Measurements from ENCODE around the gene ELOVL1. TPM values are rescaled to one million over a fixed set of nuclear protein-coding genes. Genes with fewer than 3 reads are reported as not detected.

ELOVL1 gene
- 38.0 and 56.0 TPM in 2 replicates for total RNA-seq (ENCODE audit: low replicate concordance)

DNA sequence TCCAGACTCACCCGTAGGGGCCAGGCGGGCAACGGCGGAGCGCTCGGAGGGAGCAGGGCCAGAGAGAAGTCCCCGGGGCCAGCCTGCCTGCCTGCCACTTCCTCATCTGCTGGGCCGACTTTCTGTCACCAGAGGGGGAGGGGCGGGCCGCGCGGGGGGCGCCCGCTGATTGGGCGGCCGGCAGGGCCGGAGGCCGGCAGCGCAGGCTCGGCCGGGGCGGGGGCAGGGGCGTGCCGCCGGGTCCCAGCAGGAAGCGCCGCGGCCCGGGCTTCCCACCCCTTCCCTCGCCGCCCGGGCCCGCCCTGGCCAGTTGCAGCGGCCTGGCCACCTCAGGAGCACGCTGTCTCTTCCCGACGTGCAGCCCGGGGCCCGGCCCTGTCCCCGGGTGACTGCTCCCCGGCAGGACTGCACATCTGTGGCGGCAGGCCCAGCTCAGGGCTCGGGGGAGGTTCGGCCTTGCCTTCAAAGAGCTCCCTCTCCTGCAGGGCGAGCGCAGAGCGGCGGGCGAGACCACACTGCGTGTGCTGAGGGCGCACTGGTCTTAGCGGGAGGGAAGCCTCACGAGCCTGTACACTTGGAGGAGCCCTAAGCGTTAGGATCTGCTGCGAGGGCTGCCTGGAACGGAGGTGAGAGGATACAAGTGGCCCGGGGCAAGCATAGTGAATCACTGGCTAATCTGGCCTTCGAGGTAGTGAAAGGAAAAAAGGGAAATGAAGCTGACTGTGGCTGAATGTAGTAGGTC lies at the start of gene ELOVL1:
ELOVL1 (minus strand) TSS at position 108 of the 742 bp plus-strand sequence. CDS start 2,402 bp downstream, outside the sequence.

GRCh38 chr1:43389326-43390313 lies 21.8 kb upstream of the ELOVL1 start, which contains the start of the genes MED8 and SZT2:
Gene MED8, minus strand, starts transcription at chr1:43389800. Its CDS starts 36 bp downstream, at chr1:43389764.
Gene SZT2, plus strand, starts transcription at chr1:43389899. Its CDS starts 70 bp downstream, at chr1:43389969.

DNA sequence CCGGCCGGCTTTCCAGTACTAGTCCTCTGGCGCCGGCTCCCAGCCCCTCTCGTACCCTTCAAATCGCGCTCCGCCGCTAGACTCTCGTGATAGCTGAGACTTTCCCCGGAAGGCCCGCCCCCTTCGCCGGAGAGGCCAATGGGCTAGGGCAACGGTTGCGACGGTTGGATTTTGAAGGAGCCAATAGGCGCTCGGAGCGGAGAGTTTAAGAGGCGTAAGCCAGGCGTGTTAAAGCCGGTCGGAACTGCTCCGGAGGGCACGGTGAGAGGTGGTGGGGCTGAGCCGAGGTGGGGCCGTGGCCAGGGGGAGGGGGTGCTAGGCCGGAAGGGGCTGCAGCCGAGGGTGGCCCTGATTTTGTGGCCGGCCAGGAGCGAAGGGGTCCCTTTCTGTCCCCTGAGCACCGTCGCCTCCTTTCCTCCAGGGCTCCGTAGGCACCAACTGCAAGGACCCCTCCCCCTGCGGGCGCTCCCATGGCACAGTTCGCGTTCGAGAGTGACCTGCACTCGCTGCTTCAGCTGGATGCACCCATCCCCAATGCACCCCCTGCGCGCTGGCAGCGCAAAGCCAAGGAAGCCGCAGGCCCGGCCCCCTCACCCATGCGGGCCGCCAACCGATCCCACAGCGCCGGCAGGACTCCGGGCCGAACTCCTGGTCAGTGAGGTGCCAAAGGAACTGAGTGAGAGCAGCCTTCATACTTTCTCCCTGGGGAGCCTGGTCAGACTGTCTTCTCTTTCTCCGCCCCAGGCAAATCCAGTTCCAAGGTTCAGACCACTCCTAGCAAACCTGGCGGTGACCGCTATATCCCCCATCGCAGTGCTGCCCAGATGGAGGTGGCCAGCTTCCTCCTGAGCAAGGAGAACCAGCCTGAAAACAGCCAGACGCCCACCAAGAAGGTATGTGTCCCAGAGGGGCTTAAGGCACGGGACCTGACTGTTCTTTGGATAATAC lies 8.8 kb downstream of the ELOVL1 start, which contains the start of gene CDC20:
CDC20 (plus strand) TSS at position 236 of the 948 bp plus-strand sequence; CDS start at position 471, 235 bp downstream.

DNA sequence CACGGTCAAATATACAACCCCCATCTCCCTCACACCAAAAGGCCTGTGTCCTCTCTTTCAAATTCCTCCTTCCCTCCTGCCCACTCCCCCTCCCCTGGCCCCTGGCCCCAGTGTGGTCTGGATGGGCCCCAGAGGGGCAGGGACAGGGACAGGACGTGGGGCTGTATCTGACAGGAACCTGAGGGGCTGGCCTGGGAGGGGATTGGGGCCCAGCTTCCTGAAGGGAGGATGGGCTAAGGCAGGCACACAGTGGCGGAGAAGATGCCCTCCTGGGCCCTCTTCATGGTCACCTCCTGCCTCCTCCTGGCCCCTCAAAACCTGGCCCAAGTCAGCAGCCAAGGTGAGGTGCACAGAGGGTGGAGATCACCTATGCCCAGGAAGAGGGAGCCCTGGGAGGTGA lies 30.2 kb downstream of the ELOVL1 start, which contains the start of gene MPL:
MPL (plus strand) TSS at position 231 of the 400 bp plus-strand sequence; CDS start at position 262, 31 bp downstream.

Other genes starting within 250 kb of the ELOVL1 start
- 29.8 and 97.4 TPM in 2 replicates for gene EBNA1BP2, start 195.7 kb downstream of the ELOVL1 start, total RNA-seq (ENCODE audit: low replicate concordance)
- gene CFAP57, start 195.7 kb downstream of the ELOVL1 start, total RNA-seq (ENCODE audit: low replicate concordance): 0.12 and 0.15 TPM in 2 replicates
- gene TMEM125, start 98.0 kb downstream of the ELOVL1 start, total RNA-seq (ENCODE audit: low replicate concordance): 0.15 TPM in 1 of 2 replicates, not detected in the other
- gene C1orf210, start 82.4 kb downstream of the ELOVL1 start, total RNA-seq (ENCODE audit: low replicate concordance): 0.35 TPM in 1 of 2 replicates, not detected in the other
- gene TIE1, start 67.0 kb downstream of the ELOVL1 start, total RNA-seq (ENCODE audit: low replicate concordance): 3.5 and 6.2 TPM in 2 replicates
- gene MPL, start 30.2 kb downstream of the ELOVL1 start, total RNA-seq (ENCODE audit: low replicate concordance): not detected in 2 replicates
- gene CDC20, start 9.0 kb downstream of the ELOVL1 start, total RNA-seq (ENCODE audit: low replicate concordance): 1.1 and 18.9 TPM in 2 replicates
- 44.8 and 69.4 TPM in 2 replicates for gene MED8, start 21.8 kb upstream of the ELOVL1 start, total RNA-seq (ENCODE audit: low replicate concordance)
- 18.0 and 34.6 TPM in 2 replicates for gene SZT2, start 21.9 kb upstream of the ELOVL1 start, total RNA-seq (ENCODE audit: low replicate concordance)
- gene HYI, start 85.9 kb upstream of the ELOVL1 start, total RNA-seq (ENCODE audit: low replicate concordance): 8.4 and 96.7 TPM in 2 replicates
- 96.6 and 123 TPM in 2 replicates for gene PTPRF, start 162.9 kb upstream of the ELOVL1 start, total RNA-seq (ENCODE audit: low replicate concordance)

Measured in smooth muscle cell of the coronary artery (primary cell).